NT2/D1 (cell line): ENCODE results near the gene ZNF277.

Experiments
- SUZ12 ChIP-seq: IDR thresholded peaks from 2 replicates; pipeline ENCODE4 v1.6.1; 2011; ENCODE audit not compliant: insufficient read length, insufficient read depth; ENCODE audit errors: extremely low read depth
- YY1 ChIP-seq: IDR thresholded peaks from 2 replicates; pipeline ENCODE4 v1.6.1; 2011; ENCODE audit not compliant: insufficient read length, insufficient read depth
- ZNF274 ChIP-seq: IDR thresholded peaks from 2 replicates; pipeline ENCODE4 v1.6.1; 2011; ENCODE audit warnings: mild to moderate bottlenecking, low read depth, low read length

DNA sequence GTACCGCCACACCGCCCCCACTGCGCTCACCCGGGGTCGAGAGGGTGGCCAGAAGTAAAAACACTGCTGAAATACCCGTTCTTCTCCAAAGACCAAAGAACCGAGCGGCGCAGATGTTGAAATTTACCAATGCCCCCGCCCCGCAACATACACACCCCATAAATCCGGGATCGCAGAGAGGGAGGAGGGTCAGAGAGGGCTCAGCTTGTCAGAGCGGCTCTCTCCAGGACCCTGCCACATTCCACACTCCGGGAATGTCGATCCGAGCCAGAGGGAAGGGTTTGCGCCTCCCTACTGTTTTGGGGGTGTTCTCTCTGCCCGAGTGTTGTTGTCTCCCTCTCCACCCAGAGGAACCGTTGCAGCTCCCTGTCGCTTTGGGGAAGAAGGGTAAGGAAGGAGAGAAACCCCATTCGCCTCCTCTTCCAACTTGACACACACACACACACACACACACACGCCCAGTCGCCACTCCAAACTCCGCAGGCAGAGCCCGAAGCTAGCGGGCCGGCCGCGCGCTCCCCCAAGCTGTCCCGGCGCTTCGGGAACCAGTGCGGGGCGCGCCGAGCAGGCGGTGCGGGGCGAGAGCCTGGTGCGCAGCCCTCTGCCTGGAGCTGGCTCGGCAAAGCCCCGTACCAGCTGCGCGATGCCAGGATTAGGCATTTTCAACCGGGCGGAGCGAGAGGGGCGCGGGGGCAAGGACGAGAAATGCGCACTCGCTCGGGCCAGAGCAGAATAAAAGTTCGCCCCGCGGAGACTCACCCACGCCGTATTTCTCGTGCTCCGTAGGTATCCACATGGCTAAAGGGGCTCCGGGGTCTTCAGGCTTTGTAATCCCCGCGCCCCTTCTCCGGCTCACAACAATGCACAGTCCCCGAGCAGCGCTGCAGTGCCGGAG lies 905 bp upstream of the ZNF277 start:
- no peak for TF ChIP-seq ZNF274
- TF ChIP-seq YY1: no peak
- TF ChIP-seq SUZ12: no peak
